Right forelimb (tissue), 1 donor: ENCODE results near the gene DLG3.
"Not testable (repeated sequence)": the region's sequence is repeated elsewhere in the genome, so short reads cannot be mapped to it uniquely, and the experiment has no call there.

Source experiments
- DNase-seq: peaks from one replicate; pipeline ENCODE4 v3.0.0-alpha.2; 2018

Gene DLG3

DNA sequence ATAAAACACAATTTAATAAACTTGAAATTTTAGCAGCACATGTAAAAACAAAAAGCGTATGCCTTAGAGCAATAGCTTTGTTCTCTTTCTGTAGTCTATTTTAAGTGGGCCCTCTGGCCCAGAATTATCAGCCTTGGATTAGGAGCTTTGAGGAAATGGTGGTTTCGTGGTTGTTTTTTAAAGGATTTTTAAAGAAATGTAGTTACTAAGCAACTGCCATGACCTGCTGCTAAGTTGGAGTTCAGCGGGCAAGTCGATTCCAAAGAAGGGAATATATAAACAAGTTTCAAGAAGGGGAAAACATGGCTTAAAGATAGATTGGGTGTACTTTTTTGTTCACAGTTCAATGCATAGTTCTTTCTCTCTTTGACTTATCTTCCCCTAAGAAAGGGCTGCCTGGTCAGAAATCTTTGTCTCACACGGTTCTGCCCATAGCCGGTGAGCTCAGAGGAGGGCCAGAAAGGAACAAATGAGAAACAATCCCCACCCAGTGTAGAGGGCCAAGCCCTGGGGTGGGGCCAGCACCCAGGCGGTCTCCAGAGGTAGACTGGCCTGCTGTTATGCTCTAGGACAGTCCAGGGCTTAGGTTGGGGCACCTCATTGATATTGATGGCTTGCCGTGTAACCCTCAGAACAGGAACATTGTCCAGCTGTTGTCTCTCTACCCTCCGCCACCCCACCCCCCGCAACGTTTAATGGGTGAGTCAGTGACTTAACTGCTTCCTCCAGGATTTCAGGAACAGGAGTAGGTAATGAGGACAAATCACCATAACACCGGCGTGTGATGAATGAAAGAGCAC lies 32.5 kb downstream of the DLG3 start:
- no peak for DNase-seq

DNA sequence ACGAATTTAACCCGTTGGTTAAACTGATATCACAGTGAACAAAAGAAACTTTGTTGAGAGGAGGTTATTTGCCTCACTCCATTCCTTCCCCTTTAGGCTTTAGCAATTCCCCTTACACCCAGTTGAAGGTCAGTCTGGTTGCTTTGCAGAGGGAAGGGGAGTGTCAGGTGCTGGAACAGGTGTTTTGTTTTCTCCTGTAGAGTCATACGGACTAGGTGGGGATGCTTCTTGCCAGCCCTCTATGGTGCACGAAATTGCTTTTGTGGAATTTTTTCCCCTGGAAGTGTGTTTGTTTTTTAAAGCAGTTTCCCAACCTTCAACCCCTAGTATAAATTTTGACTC lies 33.1 kb downstream of the DLG3 start:
- DNase-seq: no peak

DNA sequence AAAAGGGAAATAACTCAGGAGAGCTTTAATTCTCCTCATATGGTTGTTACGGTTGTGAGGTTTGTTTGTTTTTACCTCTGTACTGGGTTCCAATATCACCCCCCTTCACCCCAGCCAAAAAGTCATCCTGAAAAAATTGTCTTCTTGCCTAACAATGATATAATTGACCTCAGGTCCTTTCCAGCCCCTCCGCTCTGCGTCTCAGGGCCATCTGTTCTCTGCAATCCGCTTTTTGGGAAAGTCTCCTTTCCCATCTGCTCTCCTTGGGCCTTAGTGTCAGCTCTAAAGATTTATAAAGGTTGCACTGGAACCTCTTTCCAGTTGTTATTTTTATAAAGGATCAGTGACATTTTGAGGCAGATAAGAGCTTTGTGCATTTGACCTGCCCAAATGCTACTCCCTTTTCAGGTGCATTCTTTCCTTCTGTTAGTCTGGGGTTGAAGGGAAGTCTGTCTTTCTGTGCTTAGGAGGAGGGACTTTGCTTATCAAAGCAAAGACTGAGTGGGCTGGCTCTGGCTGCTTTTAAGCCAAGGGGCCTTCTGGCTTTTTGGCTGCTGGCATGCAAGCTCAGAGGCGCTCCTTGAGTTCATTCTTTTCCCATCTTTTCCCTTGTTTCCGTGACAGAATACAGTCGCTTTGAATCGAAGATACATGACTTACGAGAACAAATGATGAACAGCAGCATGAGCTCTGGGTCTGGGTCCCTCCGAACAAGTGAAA lies 34.1 kb downstream of the DLG3 start:
- DNase-seq: no peak

DNA sequence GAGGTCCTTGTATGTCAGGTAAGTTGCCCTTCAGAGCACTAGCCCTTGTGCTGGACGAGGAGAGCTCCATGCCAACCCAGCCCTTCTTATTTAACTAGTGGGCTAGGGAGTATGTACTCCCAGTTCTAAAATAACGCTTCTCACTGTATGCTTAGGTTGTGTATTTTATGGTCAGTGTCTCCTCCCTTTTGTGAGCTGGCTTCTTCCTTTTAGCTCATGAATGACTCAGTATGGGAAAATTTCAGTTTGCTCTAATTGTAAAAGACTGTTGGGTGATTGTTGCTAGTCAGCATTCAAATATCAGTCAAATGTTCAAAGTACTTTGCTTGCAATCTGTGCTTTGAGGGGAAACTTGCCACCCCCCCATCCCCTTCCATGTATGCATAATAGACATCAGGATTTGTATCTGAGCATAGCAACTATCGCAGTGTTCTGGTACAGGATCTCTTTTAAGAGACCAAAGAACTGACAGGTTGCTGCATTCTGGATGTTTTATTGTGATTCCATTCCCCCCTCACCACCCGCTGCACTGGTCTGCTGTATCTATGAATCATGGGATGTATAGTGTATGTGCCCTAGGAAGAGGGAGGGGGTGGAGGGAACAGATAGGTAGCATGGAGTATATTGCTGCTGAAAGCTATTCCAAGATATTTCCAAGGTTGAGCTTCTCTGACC lies 34.7 kb downstream of the DLG3 start:
- no peak for DNase-seq

DNA sequence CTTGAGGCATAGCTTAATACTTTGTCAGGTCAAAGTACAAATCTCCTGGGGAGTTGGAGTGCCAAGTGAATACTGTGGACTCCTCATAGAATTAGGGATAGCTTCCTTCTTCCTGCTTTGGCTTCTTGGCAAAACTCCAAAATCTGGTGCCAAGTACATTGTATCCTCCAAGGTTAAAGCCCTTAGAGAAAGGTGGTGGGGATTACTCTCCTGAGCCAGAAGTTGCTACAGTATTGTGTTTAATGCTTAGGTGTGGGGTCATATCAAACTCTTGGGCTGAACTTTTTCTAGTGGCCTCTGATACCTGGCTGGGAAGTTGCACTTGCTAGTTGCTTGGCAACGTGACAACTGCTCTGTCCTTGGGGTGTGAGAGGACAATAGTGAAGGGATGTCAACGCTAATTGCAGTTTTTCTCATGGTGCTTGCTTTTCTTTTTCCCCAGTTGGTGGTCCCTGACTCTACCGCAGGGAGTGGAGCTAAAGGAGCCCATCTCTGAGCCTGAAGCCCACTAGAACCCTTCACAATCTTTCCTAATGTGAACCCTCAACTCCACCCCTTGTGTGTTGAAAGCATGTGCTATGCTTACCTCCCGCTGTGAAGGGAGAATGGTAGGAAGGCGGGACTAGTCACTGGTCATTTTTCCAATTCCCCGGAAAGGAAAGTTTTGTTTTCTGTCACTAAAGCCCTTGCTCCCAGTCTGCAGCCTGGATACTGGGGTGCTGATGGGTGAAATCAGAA lies 35.5 kb downstream of the DLG3 start:
- no peak for DNase-seq

DNA sequence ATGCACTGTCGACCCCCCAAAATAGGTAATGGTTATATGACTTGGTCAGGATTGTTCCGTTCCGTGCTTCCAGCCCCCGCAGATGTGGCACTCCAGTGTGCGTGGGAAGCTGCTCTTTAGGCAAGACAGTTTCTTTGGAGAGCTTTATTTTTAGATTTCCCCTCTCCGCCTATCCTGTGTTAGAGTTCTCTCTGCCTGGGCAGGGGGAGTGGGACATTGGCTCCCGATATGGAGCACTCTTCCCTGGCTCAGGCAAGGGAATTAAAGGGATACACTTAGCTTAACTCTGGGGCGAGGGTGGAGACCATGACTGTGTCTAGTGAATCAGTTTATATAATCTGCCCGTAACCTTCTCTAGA lies 36.0 kb downstream of the DLG3 start:
- DNase-seq: no peak

DNA sequence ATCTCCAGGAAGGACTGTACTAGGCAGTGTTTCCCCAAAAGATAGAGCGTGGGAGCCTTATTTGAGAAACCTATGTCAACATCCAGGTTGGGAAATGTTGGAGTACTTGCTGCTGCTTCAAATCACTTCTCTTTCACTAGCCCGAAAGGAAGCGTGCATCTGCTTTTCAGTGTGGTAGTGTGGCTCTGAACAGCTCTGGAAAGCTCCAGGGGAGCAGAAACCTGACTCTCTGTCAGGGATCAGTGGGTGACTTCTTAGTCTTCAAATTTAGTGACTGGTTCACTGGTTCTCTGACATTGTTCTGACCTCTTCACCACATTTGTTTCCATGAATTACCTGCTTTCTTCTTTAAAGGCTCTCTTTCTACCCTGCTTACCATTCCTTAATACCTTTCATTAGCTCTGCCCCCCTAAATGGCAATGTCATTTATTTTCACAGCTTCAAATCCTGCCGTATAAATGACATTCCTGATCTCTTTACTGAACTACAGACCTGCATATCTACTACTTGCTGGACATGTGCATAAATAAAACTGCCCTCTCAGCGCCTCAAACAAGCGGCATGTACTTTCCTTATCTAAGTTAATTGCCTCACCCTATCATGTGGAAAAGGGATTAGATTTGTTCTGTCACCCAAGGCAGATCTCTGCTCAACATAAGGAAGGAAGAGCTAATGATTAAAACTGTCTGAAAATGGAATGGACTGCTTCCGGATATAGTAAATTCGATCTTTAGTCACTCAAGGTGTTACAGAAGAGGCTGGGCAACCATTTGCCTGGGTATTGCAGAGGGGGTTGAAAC lies 37.0 kb downstream of the DLG3 start:
- DNase-seq: no peak

DNA sequence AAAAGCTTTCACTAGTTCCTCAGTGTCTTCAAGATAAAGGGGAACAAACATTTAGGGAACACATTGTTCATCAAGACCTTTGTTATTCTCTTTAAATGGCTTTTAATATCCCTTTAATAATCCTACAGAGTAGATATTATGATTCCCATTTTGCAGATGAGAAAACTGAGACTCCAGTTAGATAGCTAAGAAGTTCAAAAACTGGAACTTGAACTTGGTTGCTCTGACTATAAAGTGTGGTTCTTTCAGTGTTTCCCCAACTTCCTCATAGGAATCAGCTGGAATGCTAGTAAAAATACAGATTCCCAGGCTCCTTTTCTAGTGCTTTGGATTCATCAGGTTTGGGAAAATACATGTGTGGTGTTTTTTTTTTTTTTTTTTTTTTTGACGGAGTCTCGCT lies 37.7 kb downstream of the DLG3 start:
- DNase-seq: no peak

DNA sequence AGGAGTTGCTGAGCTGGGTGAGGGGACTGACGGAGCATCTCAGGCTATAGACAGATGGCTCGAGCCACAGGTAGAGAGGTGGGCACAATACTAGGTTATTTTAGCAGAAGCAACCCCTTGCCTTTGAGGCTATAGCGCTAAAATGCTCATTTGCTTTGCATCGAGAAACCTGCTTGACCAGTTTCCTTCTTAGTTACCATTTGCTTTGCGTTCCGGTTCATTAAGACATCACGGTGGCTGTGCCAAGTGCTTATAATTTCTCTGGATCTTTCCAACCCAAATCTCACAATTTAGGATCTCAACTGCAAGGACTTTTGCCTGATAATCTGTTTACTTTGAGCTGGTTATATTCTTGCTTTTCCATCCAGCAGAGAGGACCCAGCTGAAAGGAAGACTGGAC lies 40.8 kb downstream of the DLG3 start:
- no peak for DNase-seq

DNA sequence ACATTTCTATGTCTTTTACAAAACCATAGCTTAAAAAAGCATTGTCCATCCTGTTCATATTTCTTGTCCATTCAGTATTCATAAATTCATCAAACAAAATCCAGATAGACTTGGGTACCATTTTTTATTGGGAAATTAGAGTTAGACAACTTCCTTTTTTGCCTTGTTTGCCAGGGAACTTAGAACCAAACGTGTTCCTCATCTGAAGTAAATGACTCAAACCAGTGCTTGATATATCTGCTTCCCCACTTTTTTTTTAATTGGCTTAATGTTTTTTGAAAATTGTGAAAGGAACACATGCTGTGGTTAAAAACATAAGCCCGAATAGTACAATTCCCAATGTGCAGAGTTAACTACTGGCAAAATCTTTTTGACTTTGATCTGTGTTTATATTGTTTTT lies 44.2 kb downstream of the DLG3 start:
- DNase-seq: no peak

DNA sequence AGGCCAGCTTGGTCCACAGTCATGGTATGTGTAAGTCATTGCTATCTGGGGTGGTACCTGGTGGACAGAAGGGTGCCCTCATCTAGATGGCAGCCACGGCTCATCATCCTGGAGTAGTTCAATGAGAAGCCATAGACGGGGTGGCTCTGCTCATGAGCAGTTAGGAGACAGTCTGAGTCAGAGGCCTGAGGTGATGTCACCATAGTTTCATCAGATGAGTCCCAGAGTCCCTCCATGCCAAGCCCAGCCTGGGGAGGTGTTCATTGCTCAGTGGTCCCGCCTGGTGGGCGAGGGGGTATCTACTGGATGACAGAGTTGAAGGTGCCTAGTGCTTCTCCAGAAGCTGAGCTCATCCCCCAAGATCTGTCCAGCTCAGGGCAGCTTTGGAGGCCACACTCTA lies 49.8 kb downstream of the DLG3 start:
- no peak for DNase-seq

DNA sequence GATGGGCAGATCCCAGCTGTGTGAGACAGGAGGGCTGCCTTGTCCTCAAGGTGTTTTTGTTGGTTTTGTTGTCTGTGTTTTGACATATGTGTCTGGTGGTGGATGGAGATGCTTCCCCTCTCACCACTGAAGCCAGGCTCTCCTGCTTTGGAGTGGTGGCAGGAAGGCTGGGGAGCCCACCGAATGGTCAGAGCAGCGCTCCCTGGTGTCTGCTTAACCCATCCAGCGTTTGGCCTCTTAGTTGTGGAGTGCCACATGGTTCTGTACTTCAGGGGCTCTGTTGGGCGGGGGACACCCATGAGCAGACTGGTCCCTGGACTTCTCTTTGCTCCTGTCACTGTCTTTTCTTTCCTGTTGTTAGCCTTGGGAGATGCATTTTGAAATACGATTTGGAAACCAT lies 51.9 kb downstream of the DLG3 start:
- DNase-seq: no peak

DNA sequence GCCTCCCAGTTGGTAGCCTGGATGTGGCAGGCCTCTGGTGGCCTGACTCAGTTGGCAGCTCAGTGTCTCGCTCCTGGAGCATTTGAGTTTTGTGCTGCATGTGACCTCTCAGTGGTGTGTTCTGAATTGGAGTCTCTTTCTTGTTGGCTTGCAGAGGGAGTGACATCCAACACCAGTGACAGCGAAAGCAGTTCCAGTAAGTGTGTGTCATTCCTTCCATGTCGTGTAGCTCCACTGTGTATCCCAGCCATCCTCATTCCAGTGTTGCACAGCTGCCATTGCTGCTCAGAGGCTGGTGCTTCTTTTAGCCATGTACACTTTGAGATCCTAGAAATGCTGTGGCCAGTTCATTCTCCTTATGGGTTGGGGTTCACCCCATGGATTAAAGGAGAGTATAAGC lies 52.4 kb downstream of the DLG3 start:
- no peak for DNase-seq

DNA sequence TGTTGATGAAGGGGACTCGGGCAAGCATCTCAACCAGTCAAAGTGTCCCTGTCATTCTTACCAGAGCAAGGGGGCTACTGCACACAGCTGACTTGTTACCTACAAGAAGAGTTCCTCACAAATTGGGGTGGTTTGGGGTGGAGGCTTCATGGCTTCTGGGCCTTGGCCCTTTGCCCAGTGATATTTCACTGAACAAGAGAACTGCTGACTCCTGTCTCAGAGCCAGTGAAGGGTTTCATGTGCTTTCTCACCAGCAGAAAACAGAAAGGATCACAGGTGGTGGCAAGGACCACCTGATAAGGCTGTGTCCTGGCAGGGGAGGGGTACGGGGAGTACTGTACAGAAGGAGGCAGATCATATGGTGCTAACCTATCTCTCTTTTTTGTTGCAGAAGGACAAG lies 53.5 kb downstream of the DLG3 start:
- no peak for DNase-seq

DNA sequence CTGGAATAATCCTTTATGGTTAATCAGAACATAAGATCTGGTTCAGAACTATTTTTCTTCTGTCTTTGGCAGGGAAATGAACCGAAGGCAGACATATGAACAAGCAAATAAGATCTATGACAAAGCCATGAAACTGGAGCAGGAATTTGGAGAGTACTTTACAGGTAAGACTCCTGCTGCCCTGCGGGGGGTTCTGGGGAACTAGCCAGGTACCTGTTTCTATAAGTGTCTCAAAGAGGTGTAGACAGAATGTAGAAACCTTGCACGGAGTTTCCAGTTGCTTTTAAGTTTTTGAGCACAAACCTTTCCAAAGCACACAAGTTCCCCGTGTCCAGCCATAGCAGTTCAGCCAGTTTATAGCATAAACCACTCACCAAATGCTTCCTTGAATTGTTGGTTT lies 56.2 kb downstream of the DLG3 start:
- DNase-seq: no peak

DNA sequence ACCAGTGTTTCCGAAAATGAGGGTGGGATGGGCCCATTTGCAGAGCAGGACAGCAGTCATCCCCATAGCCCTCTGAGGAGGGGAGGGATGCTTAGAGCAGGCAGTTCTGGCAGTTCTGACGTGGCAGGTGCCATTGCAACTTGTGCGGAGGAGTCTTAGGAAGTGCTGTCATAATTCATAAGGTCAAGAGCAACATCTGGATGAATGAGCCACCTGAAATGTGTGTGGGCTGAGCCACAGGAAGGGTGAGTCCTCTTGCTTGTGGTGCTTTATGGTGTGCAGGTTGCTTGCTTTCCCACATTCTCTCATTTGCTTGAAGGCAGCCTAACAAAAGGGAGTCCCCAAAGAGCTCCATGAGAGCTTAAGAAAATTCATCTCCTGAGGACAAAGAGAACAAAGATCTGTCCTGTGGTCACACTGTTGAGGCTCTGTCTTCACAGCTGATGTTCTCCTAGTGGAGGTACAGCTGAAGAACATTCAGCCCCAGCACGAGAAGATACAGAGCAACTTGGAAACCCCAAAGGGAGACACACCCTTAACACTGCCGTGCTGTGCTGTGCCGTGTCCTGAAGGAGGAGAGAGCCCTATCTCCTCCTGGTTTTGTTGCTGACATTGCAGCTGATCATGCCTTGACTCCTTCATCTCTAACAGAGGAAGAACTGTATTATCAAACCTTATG lies 60.3 kb downstream of the DLG3 start:
- DNase-seq: no peak

DNA sequence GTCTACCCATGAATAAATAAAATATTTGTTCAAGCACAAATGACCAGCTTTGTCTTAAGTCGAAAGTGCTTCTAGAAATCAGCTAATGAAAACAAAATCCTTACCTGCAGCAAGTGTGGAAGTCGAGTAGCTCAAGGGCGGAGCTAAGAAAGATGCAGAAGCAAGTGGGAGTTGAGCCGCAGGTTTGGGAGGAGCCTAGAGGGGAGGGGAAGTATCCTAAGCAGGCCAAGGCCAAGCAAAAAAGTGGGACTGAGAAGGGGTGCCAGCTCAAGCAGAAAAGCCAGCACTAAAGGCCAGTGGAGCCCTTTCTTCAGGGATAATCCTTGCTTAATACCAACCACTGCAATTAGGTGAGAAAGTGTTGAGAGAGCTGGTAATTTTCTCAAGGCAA lies 60.8 kb downstream of the DLG3 start:
- no peak for DNase-seq

DNA sequence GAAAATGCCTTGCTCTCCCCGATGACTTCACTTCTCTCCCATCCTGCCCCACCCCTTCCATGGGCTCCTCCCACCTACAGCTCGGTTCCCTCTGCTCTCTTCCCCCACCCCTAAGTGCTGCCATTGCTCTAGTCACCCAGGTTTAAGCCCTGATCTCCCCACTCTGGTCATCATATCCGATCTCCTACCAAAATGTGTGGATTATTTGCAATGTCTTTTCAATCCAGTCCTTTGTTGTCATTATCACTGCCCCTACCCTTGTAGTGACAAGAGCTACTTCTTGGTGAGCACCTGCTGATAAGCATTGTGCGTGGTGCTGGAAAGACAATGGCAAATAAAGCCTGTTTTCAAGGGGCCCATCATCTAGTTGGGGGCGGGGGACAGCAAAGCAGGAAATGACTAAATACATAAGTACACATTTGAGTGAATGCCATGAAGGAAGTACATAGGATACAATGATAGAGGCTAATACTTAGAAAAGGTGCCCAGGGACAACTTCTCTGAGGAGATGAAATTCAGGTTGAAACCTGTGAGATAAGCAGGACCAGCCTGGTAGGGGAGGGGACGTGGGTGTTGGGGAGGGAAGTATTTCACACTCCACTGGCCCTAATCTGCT lies 63.8 kb downstream of the DLG3 start:
- DNase-seq: no peak

DNA sequence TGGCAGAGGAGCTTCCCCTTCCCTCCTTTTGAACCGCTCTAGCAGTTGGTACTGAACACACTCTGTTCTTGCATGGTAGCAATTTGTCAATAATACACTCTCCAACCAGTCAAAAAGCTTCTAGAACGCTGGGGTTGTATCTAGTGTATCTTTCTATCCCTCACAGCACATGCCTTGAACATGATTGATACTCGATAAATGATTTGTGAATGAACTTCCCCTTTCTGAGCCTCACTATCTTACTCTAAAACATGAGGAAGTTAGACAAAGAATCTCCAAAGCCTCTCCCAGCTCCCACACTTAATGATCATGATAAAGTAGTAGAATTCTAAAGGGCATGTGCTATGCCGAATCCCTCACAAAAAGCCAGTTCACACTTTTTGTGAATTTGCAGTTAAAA lies 64.4 kb downstream of the DLG3 start:
- DNase-seq: no peak

DNA sequence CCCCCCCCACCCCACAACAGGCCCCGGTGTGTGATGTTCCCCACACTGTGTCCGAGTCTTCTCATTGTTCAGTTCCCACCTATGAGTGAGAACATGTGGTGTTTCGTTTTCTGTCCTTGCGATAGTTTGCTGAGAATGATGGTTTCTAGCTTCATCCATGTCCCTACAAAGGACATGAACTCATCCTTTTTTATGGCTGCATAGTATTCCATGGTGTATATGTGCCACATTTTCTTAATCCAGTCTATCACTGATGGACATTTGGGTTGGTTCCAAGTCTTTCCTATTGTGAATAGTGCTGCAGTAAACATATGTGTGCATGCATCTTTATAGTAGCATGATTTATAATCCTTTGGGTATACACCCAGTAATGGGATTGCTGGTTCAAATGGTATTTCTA lies 70.6 kb downstream of the DLG3 start:
- DNase-seq: not testable (repeated sequence)

DNA sequence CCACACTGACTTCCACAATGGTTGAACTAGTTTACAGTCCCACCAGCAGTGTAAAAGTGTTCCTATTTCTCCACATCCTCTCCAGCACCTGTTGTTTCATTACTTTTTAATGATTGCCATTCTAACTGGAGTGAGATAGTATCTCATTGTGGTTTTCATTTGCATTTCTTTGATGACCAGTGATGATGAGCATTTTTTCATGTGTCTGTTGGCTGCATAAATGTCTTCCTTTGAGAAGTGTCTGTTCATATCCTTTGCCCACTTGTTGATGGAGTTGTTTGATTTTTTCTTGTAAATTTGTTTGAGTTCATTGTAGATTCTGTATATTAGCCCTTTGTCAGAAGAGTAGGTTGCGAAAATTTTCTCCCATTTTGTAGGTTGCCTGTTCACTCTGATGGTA lies 71.1 kb downstream of the DLG3 start:
- not testable (repeated sequence) for DNase-seq

DNA sequence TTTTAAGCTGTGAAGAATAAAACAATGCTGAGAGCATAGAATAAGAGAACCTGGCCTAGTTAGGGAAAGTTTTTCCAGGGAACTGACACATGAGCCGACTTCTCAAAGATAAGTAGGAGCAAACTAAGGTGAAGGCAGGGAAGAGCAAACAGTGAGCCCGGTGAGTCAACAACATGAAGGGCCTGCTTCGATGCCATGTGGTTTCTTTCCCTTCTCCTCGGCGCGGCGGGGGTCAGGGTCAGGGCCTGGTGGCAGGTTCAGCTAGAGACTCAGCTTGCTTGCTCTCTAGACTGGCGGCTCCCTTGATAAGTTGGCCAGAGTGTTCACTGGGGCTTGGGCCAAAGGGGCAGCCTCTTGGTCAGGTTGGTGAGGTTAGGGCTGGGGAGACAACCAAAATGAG lies 81.1 kb downstream of the DLG3 start:
- no peak for DNase-seq
